Suprapubic skin (tissue), 3 donors: ENCODE data around the gene ADARB1.

Source experiments
- POLR2AphosphoS5 ChIP-seq, 3 donors: sonication (generic); formaldehyde crosslinking; IDR thresholded peaks; one replicate each; pipeline ENCODE4 v1.6.1; 2017; ENCODE audit warnings: antibody characterized with exemption in 3 of 3
- TF ChIP-seq, protein P1 (sequence below), 2 donors: fragments of 200-600 bp in 1 of 2; fragments of 450-650 bp in 1 of 2; sonication (generic) in 1 of 2; IDR thresholded peaks; one replicate each; pipeline ENCODE4 v1.5.1; 2016 to 2019; ENCODE audit warnings: antibody characterized with exemption in 2 of 2, mild to moderate bottlenecking in 1 of 2, moderate library complexity in 1 of 2

DNA sequence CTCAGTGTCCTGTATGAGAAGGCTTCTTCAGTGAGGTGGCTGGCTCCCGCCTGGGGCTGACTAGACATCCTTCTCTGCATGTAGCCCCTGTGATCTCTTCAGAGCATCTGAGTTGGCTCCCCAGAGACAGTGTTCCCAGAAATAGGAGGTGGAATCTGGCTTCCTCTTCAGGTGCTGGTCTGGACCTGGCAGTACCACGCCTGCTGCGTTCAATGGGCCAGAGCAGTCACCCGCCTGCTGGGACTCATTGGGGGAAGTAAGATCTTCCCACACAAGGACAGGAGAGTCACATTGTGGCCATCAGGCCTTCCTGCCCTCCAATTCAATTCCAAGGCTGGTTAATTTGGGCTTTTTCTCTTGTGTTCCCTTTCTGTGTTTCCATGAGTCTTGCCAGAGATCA, 51.0 kb downstream of the ADARB1 start:
- TF ChIP-seq, protein P1, sequence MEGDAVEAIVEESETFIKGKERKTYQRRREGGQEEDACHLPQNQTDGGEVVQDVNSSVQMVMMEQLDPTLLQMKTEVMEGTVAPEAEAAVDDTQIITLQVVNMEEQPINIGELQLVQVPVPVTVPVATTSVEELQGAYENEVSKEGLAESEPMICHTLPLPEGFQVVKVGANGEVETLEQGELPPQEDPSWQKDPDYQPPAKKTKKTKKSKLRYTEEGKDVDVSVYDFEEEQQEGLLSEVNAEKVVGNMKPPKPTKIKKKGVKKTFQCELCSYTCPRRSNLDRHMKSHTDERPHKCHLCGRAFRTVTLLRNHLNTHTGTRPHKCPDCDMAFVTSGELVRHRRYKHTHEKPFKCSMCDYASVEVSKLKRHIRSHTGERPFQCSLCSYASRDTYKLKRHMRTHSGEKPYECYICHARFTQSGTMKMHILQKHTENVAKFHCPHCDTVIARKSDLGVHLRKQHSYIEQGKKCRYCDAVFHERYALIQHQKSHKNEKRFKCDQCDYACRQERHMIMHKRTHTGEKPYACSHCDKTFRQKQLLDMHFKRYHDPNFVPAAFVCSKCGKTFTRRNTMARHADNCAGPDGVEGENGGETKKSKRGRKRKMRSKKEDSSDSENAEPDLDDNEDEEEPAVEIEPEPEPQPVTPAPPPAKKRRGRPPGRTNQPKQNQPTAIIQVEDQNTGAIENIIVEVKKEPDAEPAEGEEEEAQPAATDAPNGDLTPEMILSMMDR (IDR thresholded peaks at IDR 0.05), result no peak
- TF ChIP-seq POLR2AphosphoS5 (IDR thresholded peaks at IDR 0.05), result no peak
